OCI-LY3 (cell line): ENCODE data around the gene KNL1.

ENCODE experiments used
- CTCF ChIP-seq: fragments of 200-600, 300-600 bp; sonication (generic); IDR thresholded peaks from 2 replicates; pipeline ENCODE4 v1.5.1; 2014; ENCODE audit warnings: antibody characterized with exemption, low read length, low read depth
- EZH2phosphoT487 ChIP-seq: fragments of 200-600 bp; shearing (Covaris generic); IDR thresholded peaks from 2 replicates; pipeline ENCODE4 v1.6.1; 2018; ENCODE audit warnings: antibody characterized with exemption, mixed run types, low read depth

- TF ChIP-seq CTCF: no peak
- TF ChIP-seq EZH2phosphoT487: no peak
These were observed 56.4 kb downstream of the KNL1 start for GRCh38 chr15:40650479-40650878.
